Measurements from ENCODE around the gene ITIH3. TPM values are rescaled to one million over a fixed set of nuclear protein-coding genes. Genes with fewer than 3 reads are reported as not detected.

ITIH3 gene
- total RNA-seq, 2 experiments from 2014 or later, result not detected

DNA sequence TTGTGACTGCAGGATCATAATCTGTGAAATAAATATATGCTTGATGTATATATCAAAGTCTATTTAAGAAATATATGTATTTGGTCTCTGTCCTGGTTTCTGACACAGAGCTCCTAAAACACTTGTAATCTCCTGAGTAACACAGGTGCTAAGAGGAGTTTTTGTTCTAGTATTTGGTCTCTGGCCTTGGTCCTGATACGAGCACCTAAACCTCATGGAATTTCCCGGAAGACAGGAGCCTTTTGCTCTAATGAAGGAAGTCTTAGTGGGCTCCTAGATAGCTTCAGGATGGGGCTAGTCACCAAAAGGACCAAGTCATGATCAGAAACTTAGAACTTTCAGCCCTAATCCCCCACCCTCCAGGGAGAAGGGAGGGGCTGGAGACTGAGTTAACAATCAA lies 59.4 kb downstream of the ITIH3 start:
- TF ChIP-seq, protein P1, sequence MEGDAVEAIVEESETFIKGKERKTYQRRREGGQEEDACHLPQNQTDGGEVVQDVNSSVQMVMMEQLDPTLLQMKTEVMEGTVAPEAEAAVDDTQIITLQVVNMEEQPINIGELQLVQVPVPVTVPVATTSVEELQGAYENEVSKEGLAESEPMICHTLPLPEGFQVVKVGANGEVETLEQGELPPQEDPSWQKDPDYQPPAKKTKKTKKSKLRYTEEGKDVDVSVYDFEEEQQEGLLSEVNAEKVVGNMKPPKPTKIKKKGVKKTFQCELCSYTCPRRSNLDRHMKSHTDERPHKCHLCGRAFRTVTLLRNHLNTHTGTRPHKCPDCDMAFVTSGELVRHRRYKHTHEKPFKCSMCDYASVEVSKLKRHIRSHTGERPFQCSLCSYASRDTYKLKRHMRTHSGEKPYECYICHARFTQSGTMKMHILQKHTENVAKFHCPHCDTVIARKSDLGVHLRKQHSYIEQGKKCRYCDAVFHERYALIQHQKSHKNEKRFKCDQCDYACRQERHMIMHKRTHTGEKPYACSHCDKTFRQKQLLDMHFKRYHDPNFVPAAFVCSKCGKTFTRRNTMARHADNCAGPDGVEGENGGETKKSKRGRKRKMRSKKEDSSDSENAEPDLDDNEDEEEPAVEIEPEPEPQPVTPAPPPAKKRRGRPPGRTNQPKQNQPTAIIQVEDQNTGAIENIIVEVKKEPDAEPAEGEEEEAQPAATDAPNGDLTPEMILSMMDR (IDR thresholded peaks at IDR 0.05), result no peak
- Mint-ChIP-seq H3K4me3 (no peak overlapping the region), H3K4me1 (ENCODE audit: low read depth) (no peaks in the 10 kb centered on the region), H3K36me3 (ENCODE audit: low read depth) (peaks cover 39% of the 10 kb centered on the region), H3K9me3 (no peaks in the 10 kb centered on the region), H3K27me3 (no peaks in the 10 kb centered on the region), H3K27ac (no peak overlapping the region)
- no peak for ATAC-seq (ENCODE audit: poor library complexity)
- Histone ChIP-seq H3K27me3 (ENCODE audit: control insufficient read depth in 1 of 2, insufficient read depth in 2 of 2, low read length in 2 of 2) (no peaks in the 10 kb centered on the region), H3K36me3 (ENCODE audit: insufficient read depth, low read length) (peaks cover 59% of the 10 kb centered on the region), H3K9me3 (ENCODE audit: control insufficient read depth in 1 of 2, insufficient read depth in 1 of 2, low read length in 2 of 2) (no peaks in the 10 kb centered on the region), H3K4me1 (ENCODE audit: insufficient read depth, low read length) (no peaks in the 10 kb centered on the region), H3K4me3 (ENCODE audit: low read length) (no peak overlapping the region), H3K27ac (ENCODE audit: low read depth in 1 of 2, low read length in 2 of 2) (no peak overlapping the region)
- CTCF ChIA-PET, result no interaction called here
- POLR2A ChIA-PET, result no interaction called here
- intact Hi-C loops (cut with DNase I, micrococcal nuclease), result loop anchor here (5.0 kb wide), 2 partner anchors 133 to 343 kb away; no protein-coding TSS in a partner anchor
- no peak for DNase-seq

GRCh38 chr3:52856666-52857065 lies 62.1 kb downstream of the ITIH3 start:
- peaks cover 36% of the 10 kb centered on the region for H3K36me3 Mint-ChIP-seq (ENCODE audit: low read depth)
- intact Hi-C loops (cut with DNase I, micrococcal nuclease), result no loop called here

GRCh38 chr3:52857133-52857532 lies 62.5 kb downstream of the ITIH3 start:
- intact Hi-C loops (cut with DNase I, micrococcal nuclease), result no loop called here
- TF ChIP-seq, protein P1 (IDR thresholded peaks at IDR 0.05), result no peak
- Mint-ChIP-seq H3K36me3 (ENCODE audit: low read depth) (peaks cover 36% of the 10 kb centered on the region), H3K27me3 (no peaks in the 10 kb centered on the region), H3K4me1 (ENCODE audit: low read depth) (no peaks in the 10 kb centered on the region), H3K4me3 (no peak overlapping the region), H3K27ac (no peak overlapping the region), H3K9me3 (no peaks in the 10 kb centered on the region)
- H3K27me3 ChIP-seq (ENCODE audit: control insufficient read depth in 1 of 2, insufficient read depth in 2 of 2, low read length in 2 of 2), result no peaks in the 10 kb centered on the region
- no peaks in the 10 kb centered on the region for H3K4me1 ChIP-seq (ENCODE audit: insufficient read depth, low read length)
- H3K9me3 ChIP-seq (ENCODE audit: control insufficient read depth in 1 of 2, insufficient read depth in 1 of 2, low read length in 2 of 2), result no peaks in the 10 kb centered on the region
- ChIA-PET CTCF (no interaction called here), POLR2A (no interaction called here)
- DNase-seq, result no peak
- peaks cover 37% of the 10 kb centered on the region for H3K36me3 ChIP-seq (ENCODE audit: insufficient read depth, low read length)
- no peak overlapping the region for H3K27ac ChIP-seq (ENCODE audit: low read depth in 1 of 2, low read length in 2 of 2)
- ATAC-seq (ENCODE audit: poor library complexity), result no peak
- no peak overlapping the region for H3K4me3 ChIP-seq (ENCODE audit: low read length)

More at GRCh38 chr3:52856666-52857065, 62.1 kb downstream of the ITIH3 start:
- DNase-seq, result no peak
- H3K9me3 ChIP-seq (ENCODE audit: control insufficient read depth in 1 of 2, insufficient read depth in 1 of 2, low read length in 2 of 2), result no peaks in the 10 kb centered on the region
- no peak for ATAC-seq (ENCODE audit: poor library complexity)
- H3K4me1 ChIP-seq (ENCODE audit: insufficient read depth, low read length), result no peaks in the 10 kb centered on the region
- H3K4me1 Mint-ChIP-seq (ENCODE audit: low read depth), result no peaks in the 10 kb centered on the region
- CTCF ChIA-PET, result no interaction called here
- H3K27ac Mint-ChIP-seq, result no peak overlapping the region
- H3K9me3 Mint-ChIP-seq, result no peaks in the 10 kb centered on the region
- POLR2A ChIA-PET, result no interaction called here
- H3K4me3 Mint-ChIP-seq, result no peak overlapping the region
- H3K27ac ChIP-seq (ENCODE audit: low read depth in 1 of 2, low read length in 2 of 2), result no peak overlapping the region
- TF ChIP-seq, protein P1 (IDR thresholded peaks at IDR 0.05), result no peak
- H3K27me3 ChIP-seq (ENCODE audit: control insufficient read depth in 1 of 2, insufficient read depth in 2 of 2, low read length in 2 of 2), result no peaks in the 10 kb centered on the region
- H3K27me3 Mint-ChIP-seq, result no peaks in the 10 kb centered on the region
- H3K36me3 ChIP-seq (ENCODE audit: insufficient read depth, low read length), result peaks cover 41% of the 10 kb centered on the region
- no peak overlapping the region for H3K4me3 ChIP-seq (ENCODE audit: low read length)
